Panc1 (cell line): Measurements from ENCODE around the gene HYDIN.

ENCODE experiments used
- CTCF ChIP-seq: fragments of 450-650 bp; IDR thresholded peaks from 2 replicates; pipeline ENCODE4 v1.5.1; 2017; ENCODE audit warnings: mild to moderate bottlenecking
- POLR2AphosphoS5 ChIP-seq: IDR thresholded peaks from 2 replicates; pipeline ENCODE4 v1.6.1; 2012; ENCODE audit warnings: mild to moderate bottlenecking, low read depth, low read length, moderate library complexity
- REST ChIP-seq, 2 experiments: IDR thresholded peaks; 2 replicates each; pipeline ENCODE4 v1.6.1; 2011 to 2012; ENCODE audit warnings: low read depth in 2 of 2, control low read depth in 1 of 2, low read length in 1 of 2, mild to moderate bottlenecking in 1 of 2, moderate library complexity in 1 of 2; ENCODE audit not compliant: insufficient read depth in 1 of 2
- SIN3A ChIP-seq: IDR thresholded peaks from 2 replicates; pipeline ENCODE4 v1.6.1; 2012; ENCODE audit warnings: low read depth, mild to moderate bottlenecking, low read length, moderate library complexity, borderline replicate concordance; ENCODE audit not compliant: insufficient read depth

- TF ChIP-seq CTCF (no peak), REST (IDR thresholded peaks at IDR 0.05; ENCODE audit: insufficient read depth in 1 of 2, low read depth in 2 of 2, low read length in 1 of 2) (no peak), SIN3A (no peak), POLR2AphosphoS5 (no peak)
Observed at GRCh38 chr16:70800311-70800710, 430.2 kb downstream of the HYDIN start.
